ENCODE data around the gene CADPS.
A peak's percentile ranks its signal among the peaks of the same experiment; 100 is the strongest.
"Not testable (repeated sequence)": the region's sequence is repeated elsewhere in the genome, so short reads cannot be mapped to it uniquely, and the experiment has no call there.

The CADPS gene

GRCh38 chr3:62600033-62600432, 275.2 kb downstream of the CADPS start:
- no peak for DNase-seq (ENCODE audit: low read depth)

DNA sequence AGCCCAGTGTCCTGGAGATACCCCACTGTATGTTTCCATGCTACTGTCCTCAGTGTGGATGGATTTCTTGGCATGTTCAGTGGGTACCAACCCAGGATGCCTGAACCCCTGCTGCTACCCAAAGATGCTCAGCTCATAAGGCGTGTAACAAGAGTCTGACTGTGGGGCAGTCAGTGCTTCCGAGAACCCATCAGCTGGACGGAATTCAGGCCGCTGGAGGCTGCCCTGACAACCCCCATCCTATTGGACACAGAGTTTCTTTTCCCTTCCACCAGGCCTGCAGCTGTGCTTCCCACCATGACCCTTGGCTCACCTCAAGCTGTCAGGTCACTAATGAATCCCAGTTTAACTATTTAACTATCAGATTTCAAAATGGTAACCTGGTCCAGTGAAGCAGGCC, 277.7 kb downstream of the CADPS start:
- DNase-seq (ENCODE audit: low read depth) = no peak

- DNase-seq (ENCODE audit: low read depth) = no peak
Measured at GRCh38 chr3:62592408-62592807, 282.8 kb downstream of the CADPS start.

- DNase-seq (ENCODE audit: low read depth) = peak; percentile 59
Measured at GRCh38 chr3:62589078-62589477, 286.1 kb downstream of the CADPS start.

- DNase-seq (ENCODE audit: low read depth) = peak; percentile 83
Measured at GRCh38 chr3:62587579-62588031, 287.6 kb downstream of the CADPS start.

DNA sequence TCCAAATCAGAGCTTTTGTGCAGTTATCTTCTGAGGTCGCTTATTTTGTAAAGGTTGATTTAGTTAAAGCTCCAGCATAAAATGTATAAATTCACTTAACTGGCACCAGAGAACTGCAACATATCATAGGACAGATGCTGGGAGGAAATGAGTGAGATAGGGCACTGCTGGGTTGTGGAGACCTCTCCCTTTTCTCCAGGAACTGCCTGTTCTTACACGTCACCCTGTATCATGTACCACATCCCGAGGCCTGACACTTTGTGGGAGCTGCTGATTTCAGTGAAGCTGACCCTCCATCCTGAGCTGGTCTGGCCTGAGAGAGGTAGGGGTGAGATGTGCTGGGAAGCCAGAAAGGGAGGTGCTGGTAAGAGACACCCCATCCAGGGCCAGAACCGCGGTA, 288.0 kb downstream of the CADPS start:
- no peak for DNase-seq (ENCODE audit: low read depth)

- DNase-seq (ENCODE audit: low read depth) = peak; percentile 84
Measured at GRCh38 chr3:62586356-62586755, 288.9 kb downstream of the CADPS start.

- DNase-seq (ENCODE audit: low read depth) = no peak
Measured at GRCh38 chr3:62585861-62586260, 289.4 kb downstream of the CADPS start.

DNA sequence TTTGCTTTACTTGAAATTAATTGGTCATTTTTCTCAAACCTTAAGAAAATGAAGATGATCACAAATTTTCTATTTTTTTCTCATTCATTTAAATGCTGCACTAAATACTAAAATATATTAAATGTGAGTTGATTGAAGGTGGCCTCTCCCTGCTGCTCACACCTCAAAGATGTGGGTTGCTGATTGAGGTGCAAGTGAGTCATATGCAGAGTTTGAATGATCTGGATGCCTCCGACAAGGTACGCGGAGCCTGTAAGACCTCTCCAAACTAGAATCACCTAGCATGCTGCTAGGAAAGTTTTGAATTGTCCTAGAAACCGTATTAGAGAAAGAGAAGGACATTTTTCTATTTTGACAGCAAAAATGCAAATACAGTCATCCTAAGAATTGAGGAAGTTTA, 290.6 kb downstream of the CADPS start:
- DNase-seq (ENCODE audit: low read depth) = no peak

DNA sequence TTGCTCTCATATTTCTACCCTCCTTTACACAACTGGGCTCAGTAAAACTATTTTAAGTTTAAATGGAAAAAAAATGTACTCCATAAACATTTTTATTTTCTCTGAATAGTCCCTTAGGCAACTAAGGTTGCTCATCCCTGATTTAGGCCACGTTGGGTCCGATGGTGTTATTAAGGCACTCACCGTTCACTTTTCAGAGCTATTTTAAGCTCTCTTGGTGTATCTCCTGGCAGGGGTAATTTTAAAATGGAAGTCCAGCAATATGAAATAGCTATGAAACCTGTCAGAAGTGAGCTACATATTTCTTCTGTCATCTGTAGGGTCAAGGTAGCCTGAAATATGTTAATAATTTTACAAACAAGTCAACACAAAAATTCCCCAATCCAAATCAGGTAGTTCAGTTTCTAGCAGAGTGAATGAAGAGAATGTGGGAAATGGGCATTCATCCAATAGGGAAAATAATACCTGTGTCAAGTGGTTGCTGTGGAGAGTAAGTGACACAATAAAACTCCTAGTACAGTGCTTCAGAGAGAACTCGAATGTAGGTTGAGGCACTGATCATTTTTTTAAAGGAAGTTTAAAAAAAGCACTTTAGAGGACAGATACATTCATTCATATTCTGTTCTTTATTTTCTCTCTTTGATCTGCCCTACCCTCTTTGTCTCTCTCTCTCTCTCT, 292.6 kb downstream of the CADPS start:
- no peak for DNase-seq (ENCODE audit: low read depth)

GRCh38 chr3:62580485-62580884, 294.7 kb downstream of the CADPS start:
- not testable (repeated sequence) for DNase-seq (ENCODE audit: low read depth)

GRCh38 chr3:62577153-62577552, 298.1 kb downstream of the CADPS start:
- no peak for DNase-seq (ENCODE audit: low read depth)

- no peak for DNase-seq (ENCODE audit: low read depth)
Measured at GRCh38 chr3:62574266-62574898, 300.8 kb downstream of the CADPS start.

DNA sequence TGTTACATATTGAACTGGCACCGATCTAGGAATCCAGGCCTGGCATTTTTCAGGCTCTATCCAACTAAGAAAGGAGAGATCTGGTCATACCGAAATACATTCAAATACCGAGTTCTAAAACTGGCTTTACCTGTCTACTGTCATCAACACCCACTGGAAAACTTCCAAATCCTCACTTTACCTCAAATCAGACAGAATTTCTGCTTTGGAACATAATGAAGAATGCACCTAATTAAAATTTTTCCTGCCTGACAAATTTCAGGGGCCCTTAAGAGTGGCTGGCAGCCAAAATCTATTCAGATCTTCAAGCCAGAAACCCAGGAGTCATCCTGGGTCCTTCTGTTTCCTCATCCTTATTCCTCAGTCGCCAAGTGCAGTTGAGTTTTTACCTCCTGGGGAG, 303.3 kb downstream of the CADPS start:
- no peak for DNase-seq (ENCODE audit: low read depth)

DNA sequence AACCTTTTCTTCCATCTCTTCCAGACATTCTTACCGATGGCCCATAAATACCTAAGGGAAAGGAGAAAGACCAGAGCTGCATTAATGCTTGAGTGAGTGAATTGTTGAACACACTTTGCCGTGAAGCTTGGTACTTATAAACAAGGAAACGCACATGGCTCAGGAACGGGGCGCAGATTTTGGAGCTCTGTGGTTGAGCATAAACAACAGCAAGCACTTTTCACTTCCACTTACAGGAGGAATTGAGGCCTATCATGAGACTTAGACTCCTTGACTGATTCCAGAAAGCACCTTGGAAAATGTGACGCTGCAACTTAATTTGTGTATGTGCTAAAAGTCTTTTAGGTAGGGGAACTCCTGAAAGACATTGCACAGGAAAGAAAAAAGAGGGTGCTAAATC, 304.3 kb downstream of the CADPS start:
- no peak for DNase-seq (ENCODE audit: low read depth)

DNA sequence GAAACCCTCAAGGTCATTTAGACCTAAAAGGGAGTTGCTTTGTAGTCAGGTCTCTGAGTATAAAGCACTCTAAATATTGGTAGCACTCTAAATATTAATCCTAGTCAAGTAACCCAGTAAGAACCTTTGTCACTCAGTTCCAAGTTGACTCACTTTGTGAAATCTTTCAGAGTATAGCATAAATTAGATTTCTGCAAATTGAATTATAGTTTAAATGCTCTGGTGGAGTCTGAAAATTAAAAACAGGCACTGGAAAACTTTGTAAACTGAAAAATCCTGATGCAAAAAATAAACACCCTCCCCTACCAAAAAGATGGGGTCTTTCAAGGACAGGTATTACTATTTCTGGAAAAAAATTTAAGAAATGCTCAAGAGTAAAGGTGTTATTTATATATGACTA, 305.6 kb downstream of the CADPS start:
- DNase-seq (ENCODE audit: low read depth) = no peak

- DNase-seq (ENCODE audit: low read depth) = peak; percentile 85
Measured at GRCh38 chr3:62567097-62568021, 307.9 kb downstream of the CADPS start.

DNA sequence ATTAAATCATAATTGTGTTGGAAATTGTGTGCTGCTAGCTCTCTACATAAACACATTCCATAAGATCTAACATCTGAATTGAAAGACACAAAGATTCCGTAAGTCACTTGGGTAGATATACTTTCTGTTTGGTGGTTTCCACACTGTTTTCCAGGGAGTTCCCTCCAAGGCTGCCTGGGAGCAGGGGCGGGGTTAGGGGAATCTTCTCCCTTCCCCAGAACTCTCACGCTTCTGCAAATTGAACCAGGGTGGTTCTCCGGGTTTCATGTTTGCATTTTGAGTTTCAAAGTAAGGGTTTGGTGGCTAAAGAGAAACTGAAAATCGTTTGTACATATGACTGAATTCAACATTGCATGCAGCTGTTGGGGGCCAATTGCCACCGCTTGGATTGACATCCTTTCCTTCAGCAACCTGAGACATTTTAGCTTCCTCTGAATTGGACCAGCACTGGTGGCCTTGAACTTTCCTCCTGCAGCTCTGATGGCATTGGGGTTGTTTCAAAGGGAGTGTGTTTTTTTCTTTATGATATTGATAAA, 309.1 kb downstream of the CADPS start:
- DNase-seq (ENCODE audit: low read depth) = no peak

DNA sequence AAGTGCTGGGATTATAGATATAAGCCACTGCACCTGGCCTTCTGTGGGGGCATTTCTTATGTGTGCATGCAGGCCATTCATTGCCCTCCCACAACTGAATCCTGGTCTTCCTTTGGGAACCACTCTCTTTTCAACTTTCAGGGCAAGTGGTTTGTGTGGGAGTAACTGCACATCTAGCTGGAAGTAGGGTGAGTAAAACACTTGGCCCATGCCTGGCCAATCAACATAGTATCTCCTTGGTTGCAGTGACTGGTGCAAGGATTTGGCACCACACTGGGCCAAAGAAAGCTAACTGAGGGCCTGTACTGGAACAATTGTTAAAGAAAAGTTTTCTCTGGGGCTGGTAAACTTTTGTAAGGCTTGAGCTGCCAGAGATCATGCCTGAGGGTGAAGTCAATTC, 312.6 kb downstream of the CADPS start:
- peak; percentile 11 for DNase-seq (ENCODE audit: low read depth)

GRCh38 chr3:62562017-62562416, 313.2 kb downstream of the CADPS start:
- peak; percentile 62 for DNase-seq (ENCODE audit: low read depth)

DNA sequence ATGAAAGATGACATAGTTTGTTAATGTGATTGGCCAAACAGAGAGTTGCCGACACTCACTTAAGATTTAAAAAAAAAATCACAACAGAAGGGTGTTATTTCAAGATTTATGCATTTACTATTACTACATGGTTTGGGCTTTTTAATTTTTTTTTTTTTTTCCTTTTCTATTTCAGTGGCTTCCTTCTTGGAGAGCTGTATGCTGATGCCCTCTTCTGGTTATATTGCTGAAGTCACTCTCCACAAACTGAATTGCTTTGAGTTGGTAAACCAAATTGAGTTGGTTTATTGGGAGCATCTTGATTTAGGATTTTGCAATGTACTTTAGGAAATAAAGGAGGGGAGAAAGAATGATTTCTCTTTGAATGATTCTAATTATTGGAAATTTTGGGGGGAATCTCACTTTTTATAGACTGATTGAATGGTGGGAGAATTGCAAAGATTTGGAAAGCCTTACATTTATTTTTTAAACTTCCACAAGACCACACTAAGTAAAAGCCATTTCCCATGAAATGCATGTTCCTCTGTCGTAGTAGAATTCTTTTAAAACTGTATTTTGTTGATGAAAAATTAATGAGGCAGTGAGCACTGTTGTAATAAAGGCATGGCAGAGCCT, 315.3 kb downstream of the CADPS start:
- DNase-seq (ENCODE audit: low read depth) = peak; percentile 62

DNA sequence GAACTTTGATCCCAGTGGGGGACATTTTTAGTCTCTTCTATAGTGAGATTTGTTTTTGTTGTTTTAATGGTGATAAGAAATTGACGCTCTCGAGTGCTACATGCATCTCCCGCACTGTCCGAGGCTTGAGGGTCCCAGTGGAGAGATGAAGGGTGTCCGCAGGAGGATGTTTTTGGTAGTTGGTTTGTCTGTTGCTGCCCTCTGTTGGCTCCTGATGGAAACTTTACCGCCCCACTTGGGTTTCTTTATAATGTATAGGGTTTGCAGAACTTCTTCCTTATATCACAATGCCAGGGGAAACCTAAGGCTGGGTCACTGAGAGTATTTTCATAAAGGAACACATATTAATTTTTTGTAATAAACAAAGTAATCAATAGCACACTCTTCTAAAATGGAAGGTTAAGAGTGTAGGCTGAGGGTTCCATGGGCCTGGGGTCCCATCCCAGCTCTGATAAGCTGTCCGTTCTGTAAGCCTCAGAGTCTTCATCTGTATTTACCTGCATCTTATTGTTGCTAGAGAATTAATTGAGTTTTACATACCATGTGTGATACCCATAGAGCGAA, 316.6 kb downstream of the CADPS start:
- DNase-seq (ENCODE audit: low read depth) = no peak

Measured in fibroblast of gingiva (primary cell).